Retina (tissue), 1 donor: ENCODE results near the gene ZXDC.

Experiments
- DNase-seq: peaks from one replicate; pipeline ENCODE4 v3.0.0-alpha.2; 2016

The ZXDC gene

GRCh38 chr3:126448893-126449180, 26.9 kb downstream of the ZXDC start:
- DNase-seq = no peak

- no peak for DNase-seq
These were observed 27.4 kb downstream of the ZXDC start for GRCh38 chr3:126448136-126448892.

- DNase-seq = no peak
These were observed 28.1 kb downstream of the ZXDC start for GRCh38 chr3:126447456-126448106.

- no peak for DNase-seq
These were observed 28.9 kb downstream of the ZXDC start for GRCh38 chr3:126446791-126447190.

GRCh38 chr3:126446301-126446700, 29.4 kb downstream of the ZXDC start:
- DNase-seq = no peak

- DNase-seq = no peak
These were observed 30.2 kb downstream of the ZXDC start for GRCh38 chr3:126445506-126445905.

GRCh38 chr3:126442856-126443242, 32.8 kb downstream of the ZXDC start:
- no peak for DNase-seq

GRCh38 chr3:126442094-126442855, 33.4 kb downstream of the ZXDC start:
- DNase-seq = no peak

GRCh38 chr3:126441256-126441880, 34.3 kb downstream of the ZXDC start:
- DNase-seq = no peak

- no peak for DNase-seq
These were observed 35.0 kb downstream of the ZXDC start for GRCh38 chr3:126440709-126440995.

- no peak for DNase-seq
These were observed 35.6 kb downstream of the ZXDC start for GRCh38 chr3:126439968-126440708.

GRCh38 chr3:126439346-126439967, 36.2 kb downstream of the ZXDC start:
- no peak for DNase-seq

GRCh38 chr3:126438746-126439145, 36.9 kb downstream of the ZXDC start:
- no peak for DNase-seq

GRCh38 chr3:126438186-126438585, 37.5 kb downstream of the ZXDC start:
- DNase-seq = no peak

GRCh38 chr3:126436826-126437717, 38.6 kb downstream of the ZXDC start:
- DNase-seq = no peak

- DNase-seq = no peak
These were observed 40.0 kb downstream of the ZXDC start for GRCh38 chr3:126435456-126436315.

- no peak for DNase-seq
These were observed 40.7 kb downstream of the ZXDC start for GRCh38 chr3:126434931-126435411.

- DNase-seq = no peak
These were observed 41.5 kb downstream of the ZXDC start for GRCh38 chr3:126434264-126434590.

- DNase-seq = no peak
These were observed 42.0 kb downstream of the ZXDC start for GRCh38 chr3:126433496-126434263.

- no peak for DNase-seq
These were observed 42.6 kb downstream of the ZXDC start for GRCh38 chr3:126433105-126433430.
